RPMI8226 (cell line): Measurements from ENCODE around the gene NXPH2.

Experiments
- DNase-seq: peaks from one replicate; pipeline ENCODE4 v3.0.0-alpha.2; 2015

The NXPH2 gene

DNA sequence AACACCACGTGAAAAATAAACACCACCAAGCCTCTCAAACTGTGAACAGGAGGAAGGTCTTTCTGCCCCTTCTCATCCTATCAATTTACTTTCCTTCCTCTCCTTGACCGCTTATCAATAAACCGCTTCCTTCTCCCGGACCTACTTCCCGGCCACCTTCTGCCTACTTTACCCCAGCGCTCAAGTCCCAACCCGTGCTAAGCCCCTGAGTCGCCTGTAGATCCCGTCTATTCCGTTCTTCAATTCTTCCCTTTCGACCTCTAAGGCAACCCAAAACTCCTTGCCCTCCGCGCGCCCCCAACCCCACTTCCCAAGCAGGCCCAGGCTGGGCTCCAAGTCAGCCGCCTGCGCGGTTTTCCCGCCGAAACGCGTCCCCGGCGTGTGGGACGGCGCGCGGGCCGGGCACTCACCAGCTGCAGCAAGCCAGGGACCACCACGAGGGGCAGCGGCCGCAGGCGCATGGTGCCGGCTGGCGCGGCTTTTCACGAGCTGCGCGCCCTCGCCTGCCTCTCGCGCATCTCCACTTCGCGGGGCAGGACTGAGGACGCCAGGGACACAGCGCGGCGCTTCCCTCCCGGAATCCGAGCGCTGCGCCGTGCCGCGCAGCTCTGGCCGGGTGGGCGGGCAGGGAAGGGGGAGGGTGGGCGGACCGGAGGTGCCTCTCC is at the start of gene NXPH2:
Gene NXPH2, minus strand, starts transcription at position 610 of the 665 bp plus-strand sequence. Its CDS starts 149 bp downstream, at position 461.
- no peak for DNase-seq

GRCh38 chr2:138829326-138829919 is 49.2 kb upstream of the NXPH2 start:
- peak; percentile 55 for DNase-seq

- DNase-seq, result peak; percentile 50
Observed at GRCh38 chr2:138827426-138828054, 47.4 kb upstream of the NXPH2 start.

- DNase-seq, result no peak
Observed at GRCh38 chr2:138823666-138824065, 43.5 kb upstream of the NXPH2 start.

DNA sequence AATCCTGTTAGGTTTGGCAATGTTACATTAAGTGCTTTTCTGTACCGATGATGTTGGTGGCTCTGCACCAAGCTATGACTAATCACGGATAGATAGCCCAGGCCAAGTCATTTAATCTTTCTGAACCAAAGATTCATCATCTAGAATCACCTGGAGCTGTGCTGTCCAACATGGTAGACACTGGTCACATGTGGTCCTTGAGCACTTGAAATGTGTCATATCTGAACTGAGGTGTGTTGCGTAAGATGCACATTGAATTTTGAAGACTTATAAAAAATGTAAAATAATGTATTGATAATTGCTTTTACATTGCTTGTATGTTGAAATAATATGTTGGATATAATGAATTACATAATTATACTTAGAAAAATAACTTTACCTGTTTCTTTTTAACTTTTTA is 39.8 kb upstream of the NXPH2 start:
- DNase-seq, result no peak

GRCh38 chr2:138818556-138818955 is 38.4 kb upstream of the NXPH2 start:
- no peak for DNase-seq

GRCh38 chr2:138814123-138814898 is 34.1 kb upstream of the NXPH2 start:
- DNase-seq, result no peak

DNA sequence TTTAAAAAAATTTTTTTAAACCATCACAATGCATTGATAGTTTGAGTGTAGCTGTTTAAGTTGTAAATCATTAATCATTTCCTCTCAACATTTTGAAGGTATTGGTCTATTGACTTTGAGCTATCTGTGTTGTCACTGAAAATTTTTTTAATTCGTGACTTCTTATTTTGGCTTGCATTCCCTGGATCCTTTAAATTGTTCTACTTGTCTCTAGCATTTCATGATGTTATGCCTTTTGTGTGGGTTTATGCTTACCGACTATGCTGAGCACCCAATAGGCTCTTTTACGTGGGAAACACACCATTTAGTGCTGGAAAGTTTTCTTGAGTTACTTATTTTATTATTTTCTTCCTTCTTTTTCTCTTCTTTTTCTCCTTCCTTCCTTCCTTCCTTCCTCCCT is 31.2 kb upstream of the NXPH2 start:
- DNase-seq, result no peak

DNA sequence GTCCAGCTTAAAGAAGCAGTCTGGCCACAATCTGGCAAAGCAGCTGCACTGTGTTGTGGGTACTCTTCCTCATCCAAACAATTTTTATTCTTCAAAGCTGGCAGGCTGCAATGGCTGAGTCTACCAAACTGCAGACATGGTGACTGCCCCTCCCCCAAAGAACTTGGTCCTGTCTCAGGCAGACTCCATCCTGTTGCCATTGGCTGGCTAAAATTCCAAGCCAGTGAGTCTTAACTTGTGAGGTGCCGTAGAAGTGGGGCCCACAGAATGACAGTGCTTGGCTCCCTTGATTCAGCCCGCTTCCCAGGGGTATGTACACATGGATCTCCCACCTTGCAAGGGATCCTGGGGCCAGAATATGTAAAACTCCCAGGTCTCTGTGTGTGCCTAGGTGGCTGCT is 14.5 kb upstream of the NXPH2 start:
- no peak for DNase-seq

DNA sequence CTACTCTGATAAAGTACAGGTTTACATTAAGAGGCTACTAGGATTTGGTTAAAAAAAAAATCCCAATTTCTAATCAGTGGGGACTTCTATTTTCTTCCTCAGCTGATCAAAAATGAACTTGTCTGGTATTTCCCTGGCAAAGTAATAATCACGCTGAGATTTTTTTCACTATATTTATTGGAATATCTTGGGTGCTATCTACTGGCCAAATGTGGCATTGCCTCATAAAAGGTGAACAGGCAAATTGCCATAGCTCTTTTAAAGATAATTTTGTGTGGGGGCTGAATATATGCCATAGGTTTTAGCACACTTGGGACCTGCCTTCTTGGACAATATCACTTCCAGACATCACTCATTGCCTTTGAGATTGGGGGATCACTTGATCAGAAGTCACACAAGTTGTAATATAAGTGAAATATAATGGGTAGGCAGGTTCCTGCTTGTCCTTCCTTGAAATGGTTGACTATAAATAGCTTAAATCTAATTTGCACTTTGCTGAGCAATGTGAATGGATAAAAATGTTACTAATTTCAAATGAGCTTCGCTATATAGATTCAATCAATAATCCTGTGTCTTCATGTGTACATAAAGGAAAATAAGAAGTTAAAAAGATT is 7.0 kb upstream of the NXPH2 start:
- peak; percentile 15 for DNase-seq

DNA sequence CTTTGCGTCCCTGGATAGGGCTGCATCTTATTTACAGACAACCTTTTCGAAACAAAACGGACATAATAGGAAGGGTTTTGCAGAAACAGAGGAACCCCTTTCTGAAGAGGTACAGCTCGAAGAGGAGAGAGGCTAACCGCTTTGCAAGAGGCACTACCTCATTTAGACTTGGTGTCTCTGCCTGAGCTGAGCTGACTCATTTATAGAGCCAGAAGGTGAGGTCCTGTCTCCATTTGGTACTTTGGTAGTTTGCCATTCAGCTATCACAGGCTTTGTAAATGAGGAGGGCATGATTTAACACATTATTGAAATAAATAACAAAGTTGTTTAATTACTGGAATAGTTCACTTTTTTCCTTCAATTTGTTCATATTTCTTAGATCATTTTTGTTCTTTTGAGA is 2.2 kb upstream of the NXPH2 start:
- no peak for DNase-seq

DNA sequence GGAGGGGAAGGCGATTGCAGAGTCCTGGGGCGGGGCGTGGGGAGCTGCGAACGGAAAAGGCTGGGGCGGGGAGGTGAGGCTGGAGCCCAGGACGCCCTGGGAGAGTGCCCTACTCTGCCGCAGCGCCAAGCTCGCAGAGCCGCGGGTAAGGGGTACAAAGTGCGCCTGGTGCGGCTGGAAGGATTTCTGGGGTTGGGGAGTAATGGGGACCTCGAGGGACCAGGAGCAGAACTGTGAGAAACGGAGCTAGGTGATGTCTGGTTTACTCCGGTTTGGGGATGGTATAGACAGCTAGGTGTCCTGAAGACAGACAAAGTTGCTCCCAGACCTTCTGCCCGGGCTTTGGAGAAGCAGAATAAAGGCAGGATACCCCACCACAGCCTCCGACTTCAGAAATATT is 718 bp upstream of the NXPH2 start:
- no peak for DNase-seq

GRCh38 chr2:138780446-138780880 is 273 bp upstream of the NXPH2 start:
- no peak for DNase-seq

- DNase-seq, result no peak
Observed at GRCh38 chr2:138779406-138779780, 797 bp downstream of the NXPH2 start.

- no peak for DNase-seq
Observed at GRCh38 chr2:138777996-138778395, 2.2 kb downstream of the NXPH2 start.

GRCh38 chr2:138775736-138776135 is 4.5 kb downstream of the NXPH2 start:
- no peak for DNase-seq

DNA sequence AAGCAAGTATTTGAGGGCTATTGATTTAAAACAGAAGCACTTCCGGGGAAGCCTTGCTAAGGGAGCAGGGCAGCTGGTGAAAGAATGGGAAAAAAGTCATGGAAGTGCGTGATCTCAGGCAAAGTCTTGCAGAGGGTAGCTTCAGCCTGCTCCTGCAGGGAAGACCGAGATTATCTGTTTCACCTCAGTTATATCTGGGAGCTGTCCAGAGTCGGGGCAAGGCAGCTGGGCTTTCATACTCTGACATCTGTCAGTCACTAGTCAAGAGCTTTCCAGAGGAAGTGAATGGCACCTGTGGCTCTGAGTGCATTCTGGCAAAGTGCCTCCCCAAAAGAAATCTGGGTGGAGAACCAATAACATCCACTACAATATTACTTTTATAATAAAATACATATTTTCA is 8.7 kb downstream of the NXPH2 start:
- no peak for DNase-seq

DNA sequence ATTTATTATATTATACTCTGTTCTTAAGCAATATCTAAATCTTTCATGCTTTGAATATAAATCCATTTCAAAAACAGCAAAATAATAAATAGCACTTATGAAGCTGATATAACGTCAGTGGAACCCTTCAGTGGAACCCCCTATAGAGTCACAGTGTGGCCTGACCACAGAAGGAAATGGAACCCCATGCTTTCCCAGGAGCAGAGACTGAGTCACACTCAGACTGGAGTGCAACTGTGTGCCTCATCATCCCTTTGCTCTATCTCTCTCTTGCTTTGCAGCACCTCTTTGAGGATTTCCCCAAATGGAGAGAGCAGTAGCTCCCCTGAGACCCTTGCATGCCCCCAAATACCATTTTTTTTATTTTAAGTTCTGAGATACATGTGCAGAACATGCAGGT is 13.1 kb downstream of the NXPH2 start:
- no peak for DNase-seq

DNA sequence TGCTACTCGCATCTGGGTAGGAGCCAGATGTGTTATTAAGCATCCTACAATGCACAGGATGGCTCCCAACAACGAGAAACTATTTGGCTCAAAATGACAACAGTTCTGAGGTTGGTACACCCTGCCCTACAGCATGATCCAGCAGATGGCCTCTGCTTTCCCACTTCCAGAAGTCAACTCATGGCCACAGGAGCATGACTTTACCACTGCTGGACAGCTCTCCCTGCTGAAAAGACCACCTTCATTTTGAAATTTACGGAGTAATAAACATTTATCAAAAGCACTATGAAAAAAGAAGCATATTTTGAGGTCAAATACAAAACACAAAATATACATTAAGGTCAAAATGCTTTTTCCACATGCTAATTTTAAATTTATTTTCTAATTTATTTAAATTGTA is 13.7 kb downstream of the NXPH2 start:
- DNase-seq, result no peak

GRCh38 chr2:138763971-138764370 is 16.2 kb downstream of the NXPH2 start:
- no peak for DNase-seq

- DNase-seq, result no peak
Observed at GRCh38 chr2:138762533-138762932, 17.7 kb downstream of the NXPH2 start.

- DNase-seq, result no peak
Observed at GRCh38 chr2:138760676-138761075, 19.5 kb downstream of the NXPH2 start.

DNA sequence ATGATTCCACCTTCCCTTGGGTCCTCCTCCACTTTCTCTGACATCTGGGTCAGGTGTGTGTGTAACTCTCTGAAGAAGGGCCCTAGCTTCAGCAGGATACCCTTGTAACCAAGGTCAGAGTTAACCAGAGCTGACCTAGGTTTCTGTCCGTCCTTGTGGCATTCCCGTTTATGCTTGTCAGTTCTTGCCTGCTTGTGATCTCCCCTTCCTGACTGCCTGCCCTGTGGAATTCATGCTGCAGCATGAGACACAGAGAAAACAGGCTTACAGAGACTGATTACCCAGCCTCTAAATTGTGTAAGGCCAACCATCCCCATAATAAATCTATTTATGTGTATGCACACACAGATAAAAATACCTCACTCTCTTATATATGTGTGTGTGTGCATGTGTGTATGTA is 22.8 kb downstream of the NXPH2 start:
- no peak for DNase-seq
